SU-DHL-6 (cell line): ENCODE measurements around the gene MFSD2A.

ENCODE experiments used
- H2AFZ ChIP-seq: fragments of 200-600 bp; sonication (generic); 2 replicates; pipeline ENCODE4 v1.6.1; 2014; ENCODE audit warnings: low read depth, mild to moderate bottlenecking, moderate library complexity, mixed read lengths, antibody characterized with exemption, low read length; ENCODE audit not compliant: severe bottlenecking
- H3F3A ChIP-seq: fragments of 200-600 bp; shearing (Covaris generic); 2 replicates; pipeline ENCODE4 v1.6.0; 2016; ENCODE audit warnings: antibody characterized with exemption, mild to moderate bottlenecking; ENCODE audit not compliant: insufficient read depth
- H3K27ac ChIP-seq: fragments of 200-600 bp; sonication (generic); 2 replicates; pipeline ENCODE4 v1.5.1; 2016; ENCODE audit warnings: low read depth, mild to moderate bottlenecking, low read length, moderate library complexity, mixed read lengths
- H3K27me3 ChIP-seq: fragments of 200-600 bp; sonication (generic), shearing (Covaris generic); 2 replicates; pipeline ENCODE4 v1.6.0; 2014; ENCODE audit warnings: mild to moderate bottlenecking, low read length
- H3K36me3 ChIP-seq: fragments of 200-600 bp; sonication (generic); 2 replicates; pipeline ENCODE4 v1.6.1; 2014; ENCODE audit warnings: mild to moderate bottlenecking, low read length, mixed read lengths
- H3K4me2 ChIP-seq: fragments of 300-600, 200-600 bp; shearing (Covaris generic), sonication (generic); 2 replicates; pipeline ENCODE4 v1.6.0; 2014; ENCODE audit warnings: low read length, low read depth, mild to moderate bottlenecking; ENCODE audit not compliant: poor library complexity, severe bottlenecking
- H3K4me3 ChIP-seq: fragments of 200-600 bp; sonication (generic); 2 replicates; pipeline ENCODE4 v1.5.1; 2014; ENCODE audit warnings: antibody characterized with exemption, low read length, mild to moderate bottlenecking, mixed read lengths; ENCODE audit not compliant: insufficient read depth, poor library complexity, severe bottlenecking
- H3K79me2 ChIP-seq: fragments of 200-600 bp; sonication (generic); 2 replicates; pipeline ENCODE4 v1.6.1; 2014; ENCODE audit warnings: mild to moderate bottlenecking, low read length, moderate library complexity; ENCODE audit not compliant: insufficient read depth
- H3K9ac ChIP-seq: fragments of 200-600 bp; sonication (generic); 2 replicates; pipeline ENCODE4 v1.7.0; 2014; ENCODE audit warnings: mild to moderate bottlenecking, low read length
- H3K9me2 ChIP-seq: fragments of 200-600 bp; sonication (generic); replicated peaks from 2 replicates; pipeline ENCODE4 v1.6.1; 2014; ENCODE audit warnings: low read length; ENCODE audit not compliant: insufficient read depth
- H3K9me3 ChIP-seq: fragments of 200-600 bp; sonication (generic); 2 replicates; pipeline ENCODE4 v1.6.1; 2014; ENCODE audit warnings: low read length, mixed read lengths; ENCODE audit not compliant: insufficient read depth
- H4K20me1 ChIP-seq: fragments of 200-600 bp; sonication (generic); 2 replicates; pipeline ENCODE4 v1.6.1; 2014; ENCODE audit warnings: low read depth, mild to moderate bottlenecking, antibody characterized with exemption, low read length, moderate library complexity, mixed read lengths
- CTCF ChIP-seq: fragments of 200-600 bp; sonication (generic); IDR thresholded peaks from one replicate; pipeline ENCODE4 v1.5.1; 2017; ENCODE audit warnings: antibody characterized with exemption, mild to moderate bottlenecking, low read length, moderate library complexity; ENCODE audit not compliant: insufficient read depth, poor library complexity, severe bottlenecking
- EZH2phosphoT487 ChIP-seq: fragments of 200-600 bp; sonication (generic), shearing (Covaris generic); conservative IDR thresholded peaks from 2 replicates; pipeline ENCODE4 v1.6.1; 2018; ENCODE audit warnings: mild to moderate bottlenecking, antibody characterized with exemption, low read length, moderate library complexity, mixed read lengths

MFSD2A gene

DNA sequence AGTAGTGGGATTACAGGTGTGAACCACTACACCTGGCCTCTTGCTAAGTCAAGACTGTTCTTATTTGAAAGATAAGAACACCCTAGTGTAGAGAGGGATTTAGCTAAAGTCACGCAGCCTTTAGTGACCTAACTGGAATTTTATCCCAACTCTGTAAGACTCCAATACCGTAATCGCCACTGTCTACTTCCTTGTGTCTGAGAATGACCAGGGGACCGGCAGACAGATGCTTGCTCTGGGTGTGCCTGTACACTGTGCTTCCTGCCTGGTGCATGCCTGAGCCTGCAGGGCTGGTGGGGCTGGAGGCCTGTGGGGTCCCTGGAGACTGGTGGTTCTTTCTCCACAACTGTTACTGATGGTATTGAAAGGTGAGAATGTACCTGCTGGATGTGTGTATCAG, 15.3 kb downstream of the MFSD2A start:
- Histone ChIP-seq H4K20me1 (no peaks in the 10 kb centered on the region), H3K36me3 (peaks cover 4% of the 10 kb centered on the region; the same call in 1 of the 2 replicates), H2AFZ (no peak overlapping the region), H3K9ac (no peak overlapping the region), H3K9me2 (no peaks in the 10 kb centered on the region), H3F3A (peaks cover 6% of the 10 kb centered on the region; the same call in 1 of the 2 replicates), H3K27me3 (no peaks in the 10 kb centered on the region), H3K9me3 (no peaks in the 10 kb centered on the region), H3K4me3 (no peak overlapping the region), H3K27ac (no peak overlapping the region), H3K4me2 (no peak overlapping the region), H3K79me2 (no peaks in the 10 kb centered on the region)
- no peak for TF ChIP-seq CTCF
- TF ChIP-seq EZH2phosphoT487: no peak

DNA sequence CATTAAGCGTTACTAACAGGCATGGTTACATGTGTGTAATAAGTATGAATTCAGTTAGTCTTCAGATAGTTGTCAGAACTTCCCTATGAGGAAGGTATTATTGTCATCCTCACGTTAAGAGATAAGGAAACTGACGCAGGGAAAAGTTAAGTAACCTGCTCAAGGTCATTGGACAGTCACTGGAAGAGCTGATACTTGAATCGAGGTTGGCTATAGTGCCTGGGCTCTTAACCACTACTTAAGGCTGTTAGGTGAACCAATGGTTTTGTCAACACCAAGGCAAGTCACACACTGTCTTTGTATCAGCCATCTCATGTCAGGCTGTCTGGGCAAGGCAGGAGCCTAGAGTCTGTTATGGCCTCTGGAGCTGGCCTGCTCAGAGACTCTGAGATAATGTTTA, 16.2 kb downstream of the MFSD2A start:
- H3F3A ChIP-seq: peaks cover 6% of the 10 kb centered on the region; the same call in 1 of the 2 replicates
- H3K4me3 ChIP-seq: no peak overlapping the region
- TF ChIP-seq CTCF (no peak), EZH2phosphoT487 (no peak)
- peaks cover 1% of the 10 kb centered on the region; the same call in 1 of the 2 replicates for H3K36me3 ChIP-seq
- H4K20me1 ChIP-seq: no peaks in the 10 kb centered on the region
- no peak overlapping the region for H3K27ac ChIP-seq
- H3K79me2 ChIP-seq: no peaks in the 10 kb centered on the region
- H2AFZ ChIP-seq: no peak overlapping the region
- no peak overlapping the region for H3K9ac ChIP-seq
- H3K9me2 ChIP-seq: no peaks in the 10 kb centered on the region
- H3K4me2 ChIP-seq: no peak overlapping the region
- no peaks in the 10 kb centered on the region for H3K27me3 ChIP-seq
- H3K9me3 ChIP-seq: no peaks in the 10 kb centered on the region

GRCh38 chr1:39973503-39974135, 18.7 kb downstream of the MFSD2A start:
- Histone ChIP-seq H3F3A (peaks cover 6% of the 10 kb centered on the region; the same call in 1 of the 2 replicates), H3K79me2 (no peaks in the 10 kb centered on the region), H3K4me3 (no peak overlapping the region), H3K9me3 (no peaks in the 10 kb centered on the region), H4K20me1 (no peaks in the 10 kb centered on the region), H3K9ac (no peak overlapping the region), H3K9me2 (no peaks in the 10 kb centered on the region), H3K27ac (no peak overlapping the region), H2AFZ (no peak overlapping the region), H3K4me2 (no peak overlapping the region), H3K36me3 (no peaks in the 10 kb centered on the region), H3K27me3 (no peaks in the 10 kb centered on the region)
- TF ChIP-seq CTCF: peak; percentile 94
- TF ChIP-seq EZH2phosphoT487: no peak
